GM12878 (cell line): ENCODE measurements around the gene SLC43A1. TPM values are rescaled to one million over a fixed set of nuclear protein-coding genes. Genes with fewer than 3 reads are reported as not detected.
A peak's percentile ranks its signal among the peaks of the same experiment; 100 is the strongest.

Experiments used
- ATAC-seq: fragments of 200-7000 bp; cut with Tn5 transposase; 3 replicates; pipeline ENCODE4 v1.9.1; 2020; ENCODE audit warnings: mild to moderate bottlenecking, moderate library complexity
- BruUV-seq: library from RNA; stranded (reverse); fragments of 400-500 nt; replicated peaks from 2 replicates; lab custom pipeline; 2021; lab: Mats Ljungman, UMichigan
- CTCF ChIA-PET: fragments of 300-600 bp; sonication (Branson Sonifier 250); formaldehyde crosslinking; extraction: SDS; loops from one replicate; lab custom pipeline; 2021; ENCODE audit warnings: inconsistent platforms; lab: Yijun Ruan, JAX
- POLR2A ChIA-PET: fragments of 350-600 bp; formaldehyde crosslinking; extraction: SDS; loops from one replicate; lab custom pipeline; 2021; ENCODE audit warnings: inconsistent platforms; lab: Charles Lee
- RAD21 ChIA-PET: fragments of 300-600 bp; sonication (Branson Sonifier 250); formaldehyde crosslinking; loops from one replicate; lab custom pipeline; 2023; ENCODE audit warnings: antibody characterized with exemption; ENCODE audit not compliant: unreplicated experiment; lab: Charles Lee
- SMC1A ChIA-PET: fragments of 300-600 bp; sonication (Branson Sonifier 250); formaldehyde crosslinking; loops from one replicate; lab custom pipeline; 2023; ENCODE audit not compliant: unreplicated experiment, uncharacterized antibody; lab: Charles Lee
- DNase-seq: peaks from one replicate; pipeline ENCODE4 v3.0.0-alpha.2; 2011; ENCODE audit warnings: low read depth, low spot score
- FAIRE-seq: peaks from 3 replicates; lab custom pipeline; 2011; peaks lifted over from hg19 to GRCh38; lab: Jason Lieb, UNC
- H2AFZ ChIP-seq: 2 replicates; pipeline ENCODE4 v1.6.0; 2011; ENCODE audit warnings: low read depth, low read length, control low read depth; ENCODE audit not compliant: control insufficient read depth
- H3K27ac ChIP-seq: 2 replicates; pipeline ENCODE4 v1.5.1; 2011; ENCODE audit warnings: control low read depth; ENCODE audit not compliant: control insufficient read depth, insufficient read depth
- H3K27me3 ChIP-seq, 2 experiments: replicated peaks in 1 of 2; 2 replicates each; pipeline versions ENCODE4 v1.6.0 to v1.6.1; 2011; ENCODE audit warnings: low read length in 1 of 2; ENCODE audit not compliant: control insufficient read depth in 2 of 2, insufficient read depth in 2 of 2
- H3K36me3 ChIP-seq, 2 experiments: 2 replicates each; pipeline ENCODE4 v1.5.1; 2011; ENCODE audit warnings: low read length in 1 of 2; ENCODE audit not compliant: control insufficient read depth in 2 of 2, insufficient read depth in 2 of 2
- H3K4me1 ChIP-seq: 2 replicates; pipeline ENCODE4 v1.6.1; 2011; ENCODE audit warnings: mild to moderate bottlenecking, low read length, moderate library complexity, mixed read lengths; ENCODE audit not compliant: control insufficient read depth, insufficient read depth
- H3K4me2 ChIP-seq: 2 replicates; pipeline ENCODE4 v1.6.0; 2011; ENCODE audit warnings: control low read depth; ENCODE audit not compliant: control insufficient read depth, insufficient read depth
- H3K4me3 ChIP-seq: fragments of 200-600 bp; sonication (generic); 2 replicates; pipeline ENCODE4 v1.5.1; 2016
- H3K79me2 ChIP-seq: 2 replicates; pipeline ENCODE4 v1.6.0; 2011; ENCODE audit warnings: low read length; ENCODE audit not compliant: control insufficient read depth, insufficient read depth
- H3K9ac ChIP-seq: 2 replicates; pipeline ENCODE4 v1.8.0; 2011; ENCODE audit warnings: low read length, control low read depth, mixed read lengths; ENCODE audit not compliant: control insufficient read depth, insufficient read depth
- H3K9me3 ChIP-seq: replicated peaks from 3 replicates; pipeline ENCODE4 v1.5.1; 2011; ENCODE audit warnings: mild to moderate bottlenecking, low read length; ENCODE audit not compliant: control insufficient read depth, insufficient read depth
- H4K20me1 ChIP-seq: 2 replicates; pipeline ENCODE4 v1.6.0; 2011; ENCODE audit not compliant: control insufficient read depth, insufficient read depth
- CHD1 ChIP-seq: IDR thresholded peaks from 2 replicates; pipeline ENCODE4 v1.6.1; 2012; ENCODE audit warnings: low read depth, low read length, improper control_type of control experiment
- CHD4 ChIP-seq: fragments of 200-600 bp; sonication (generic); IDR thresholded peaks from 2 replicates; pipeline ENCODE4 v1.6.1; 2016; ENCODE audit warnings: mild to moderate bottlenecking
- EGR1 ChIP-seq, 2 experiments: IDR thresholded peaks; 1 replicate in 1 of 2; 2 replicates in 1 of 2; pipeline ENCODE4 v1.6.1; 2011 to 2012; ENCODE audit warnings: low read depth in 2 of 2, low read length in 2 of 2, borderline replicate concordance in 1 of 2, mild to moderate bottlenecking in 1 of 2, moderate library complexity in 1 of 2
- ELK1 ChIP-seq: IDR thresholded peaks from 2 replicates; pipeline ENCODE4 v1.6.1; 2012; ENCODE audit warnings: low read depth, low read length, improper control_type of control experiment
- EP300 ChIP-seq, 2 experiments: fragments of 150-350 bp in 1 of 2; IDR thresholded peaks; 2 replicates each; pipeline ENCODE4 v1.6.1; 2011 to 2012; ENCODE audit warnings: low read depth in 2 of 2, low read length in 2 of 2, borderline replicate concordance in 1 of 2, improper control_type of control experiment in 1 of 2, inconsistent platforms in 1 of 2; ENCODE audit not compliant: control insufficient read depth in 1 of 2
- GATAD2B ChIP-seq: fragments of 450-650 bp; conservative IDR thresholded peaks from 2 replicates; pipeline ENCODE4 v1.6.1; 2017; ENCODE audit warnings: low read depth, mild to moderate bottlenecking, moderate library complexity
- HDAC2 ChIP-seq: fragments of 200-600 bp; sonication (generic); IDR thresholded peaks from 2 replicates; pipeline ENCODE4 v1.6.1; 2017
- IKZF2 ChIP-seq, 2 experiments: fragments of 450-650 bp; IDR thresholded peaks; 2 replicates each; pipeline ENCODE4 v1.6.1; 2017; ENCODE audit warnings: mild to moderate bottlenecking in 2 of 2, moderate library complexity in 2 of 2
- KDM1A ChIP-seq: fragments of 200-600 bp; sonication (generic); IDR thresholded peaks from 2 replicates; pipeline ENCODE4 v1.6.1; 2016; ENCODE audit warnings: borderline replicate concordance
- MAX ChIP-seq: IDR thresholded peaks from 2 replicates; pipeline ENCODE4 v1.6.1; 2012; ENCODE audit warnings: low read depth, low read length, improper control_type of control experiment
- MXI1 ChIP-seq: fragments of 150-350 bp; IDR thresholded peaks from 2 replicates; pipeline ENCODE4 v1.6.1; 2011; ENCODE audit warnings: low read depth, mild to moderate bottlenecking, inconsistent platforms, low read length, improper control_type of control experiment
- MYC ChIP-seq: IDR thresholded peaks from 2 replicates; pipeline ENCODE4 v1.6.1; 2011; ENCODE audit warnings: mild to moderate bottlenecking, low read length, moderate library complexity, inconsistent platforms; ENCODE audit not compliant: insufficient read depth, insufficient replicate concordance, insufficient read length, severe bottlenecking
- POLR2A ChIP-seq: IDR thresholded peaks from 2 replicates; pipeline ENCODE4 v1.6.1; 2011; ENCODE audit warnings: low read depth, mild to moderate bottlenecking, low read length
- RELB ChIP-seq: fragments of 450-650 bp; IDR thresholded peaks from 2 replicates; pipeline ENCODE4 v1.6.1; 2017; ENCODE audit warnings: low read depth, mild to moderate bottlenecking, moderate library complexity
- SIN3A ChIP-seq: IDR thresholded peaks from 2 replicates; pipeline ENCODE4 v1.6.1; 2012; ENCODE audit warnings: low read depth, low read length, improper control_type of control experiment
- SPI1 ChIP-seq: IDR thresholded peaks from 2 replicates; pipeline ENCODE4 v1.6.1; 2011; ENCODE audit warnings: low read depth, mild to moderate bottlenecking, low read length, moderate library complexity, borderline replicate concordance; ENCODE audit not compliant: insufficient read depth
- SRF ChIP-seq, 2 experiments: IDR thresholded peaks; 2 replicates each; pipeline ENCODE4 v1.6.1; 2011; ENCODE audit warnings: low read depth in 2 of 2, low read length in 2 of 2, mild to moderate bottlenecking in 1 of 2, moderate library complexity in 1 of 2
- YBX1 ChIP-seq: fragments of 450-650 bp; IDR thresholded peaks from 2 replicates; pipeline ENCODE4 v1.6.1; 2016; ENCODE audit warnings: antibody characterized with exemption
- ZNF217 ChIP-seq: fragments of 450-650 bp; IDR thresholded peaks from 2 replicates; pipeline ENCODE4 v1.6.1; 2017; ENCODE audit warnings: antibody characterized with exemption, mild to moderate bottlenecking
- ZNF274 ChIP-seq: IDR thresholded peaks from one replicate; pipeline ENCODE4 v1.8.0; 2011; ENCODE audit not compliant: insufficient read length, insufficient read depth
- WGBS: methylation state at CpG from one replicate; pipeline ENCODE4 v1.1.6; 2016; ENCODE audit warnings: low lambda C conversion rate; ENCODE audit not compliant: insufficient replicate concordance, insufficient coverage; ENCODE audit errors: missing lambda C conversion rate; 5-methylcytosine and 5-hydroxymethylcytosine counted together
- in situ Hi-C: fragments of 300-500 bp; cut with MboI; formaldehyde crosslinking; loops from 9 replicates; pipeline ENCODE4 v1.14.3; 2018; ENCODE audit warnings: mixed read lengths
- intact Hi-C: fragments of 100-400 bp; cut with micrococcal nuclease; formaldehyde crosslinking; loops from one replicate; pipeline ENCODE4 v1.14.2; 2022; ENCODE audit not compliant: unreplicated experiment
- polyA plus RNA-seq, 11 experiments: library from polyadenylated mRNA; depleted of rRNA in 4 of 11; unstranded in 6 of 11; stranded (reverse) in 5 of 11; fragments of >200 nt; fragmentation: Nextera tagmentation in 4 of 11; fragmentation: Illumina TruSeq in 1 of 11; extraction: Ambion mirVana in 4 of 11; extraction: Trizol in 1 of 11; gene quantifications; 1 replicate in 1 of 11; 2 replicates in 10 of 11; pipeline versions ENCODE4 v1.2.1 to v1.2.3, GENCODE V29; 2011 to 2016; ENCODE audit warnings: inconsistent platforms in 2 of 11, missing spikeins in 2 of 11, low read depth in 1 of 11
- total RNA-seq, 4 experiments: library from RNA; depleted of rRNA in 3 of 4; stranded (reverse); fragments of >200 nt in 3 of 4; fragmentation: Illumina TruSeq in 1 of 4; extraction: Trizol in 1 of 4; gene quantifications; 2 replicates each; pipeline versions ENCODE4 v1.2.1 to v1.2.3, GENCODE V29; 2013 to 2021

Gene SLC43A1
- total and polyA plus RNA-seq, 10 of the 15 experiments (the other 5 are each of a cell fraction or from before 2014, with no cell fraction given) = 1.0 to 17.8 (median 12.6) TPM

GRCh38 chr11:57514538-57515331 is 767 bp downstream of the SLC43A1 start:
- under 1% methylated on average over 47 of the region's 57 CpGs for WGBS
- FAIRE-seq (no peak), ATAC-seq (peak; percentile 65), DNase-seq (no peak)
- intact Hi-C loops = no loop called here
- H3K9ac ChIP-seq = peak overlapping the region; percentile 81
- ChIA-PET CTCF (interaction anchor here (0.5 to 10.6 kb wide), 8 partner anchors 10 to 1990 kb away, joined by 3 to 158 read pairs (median 8); partner anchors contain the start of gene RTN4RL2), POLR2A (interaction anchor here (0.6 to 1.0 kb wide), 2 partner anchors 38 to 160 kb away, joined by 4 read pairs; no protein-coding TSS in a partner anchor), SMC1A (interaction anchor here (0.9 to 5.4 kb wide), 4 partner anchors 13 to 37 kb away, joined by 3 to 47 read pairs (median 19); no protein-coding TSS in a partner anchor), RAD21 (interaction anchor here (0.9 to 8.2 kb wide), 6 partner anchors 21 to 130 kb away, joined by 3 to 46 read pairs (median 5); no protein-coding TSS in a partner anchor)
- H4K20me1 ChIP-seq = no peaks in the 10 kb centered on the region
- H3K4me1 ChIP-seq = no peaks in the 10 kb centered on the region
- no peaks in the 10 kb centered on the region for H3K27me3 ChIP-seq
- no peaks in the 10 kb centered on the region for H3K9me3 ChIP-seq
- BruUV-seq = no TSS peak
- peak overlapping the region; percentile 90 for H3K4me3 ChIP-seq
- peak overlapping the region; percentile 35 for H3K27ac ChIP-seq
- in situ Hi-C loops = no loop called here
- H3K36me3 ChIP-seq = no peaks in the 10 kb centered on the region
- H3K4me2 ChIP-seq = peak overlapping the region; percentile 78
- peaks cover 11% of the 10 kb centered on the region for H3K79me2 ChIP-seq
- H2AFZ ChIP-seq = peak overlapping the region; percentile 90
- TF ChIP-seq GATAD2B (peak; percentile 48; the same call in 1 of the 2 replicates), EGR1 (IDR thresholded peaks at IDR 0.05; ENCODE audit: borderline replicate concordance in 1 of 2, low read depth in 2 of 2, low read length in 2 of 2) (peak in 1 of 2 experiments; percentile 68; a peak in 1 of 3 replicates), SRF (IDR thresholded peaks at IDR 0.05; ENCODE audit: low read depth in 2 of 2, low read length in 2 of 2) (peak; percentile 90 to 94), POLR2A (peak; percentile 53), CHD1 (0 out of 2 replicates have a peak, but pooled peaks have one; percentile 60), SIN3A (peak; percentile 38; the same call in 1 of the 2 replicates), ELK1 (peak; percentile 96), KDM1A (no peak), EP300 (IDR thresholded peaks at IDR 0.05; ENCODE audit: borderline replicate concordance in 1 of 2, control insufficient read depth in 1 of 2, low read depth in 2 of 2, low read length in 2 of 2) (no peak), SPI1 (peak; percentile 28; the same call in 1 of the 2 replicates), MXI1 (peak; percentile 23; the same call in 1 of the 2 replicates), HDAC2 (0 out of 2 replicates have a peak, but pooled peaks have one; percentile 41), RELB (no peak), IKZF2 (IDR thresholded peaks at IDR 0.05) (peak in 1 of 2 experiments; percentile 33; a peak in 2 of 4 replicates), ZNF274 (no peak), YBX1 (no peak), ZNF217 (peak; percentile 60; the same call in 1 of the 2 replicates), MAX (peak; percentile 61; the same call in 1 of the 2 replicates), MYC (peak; percentile 43), CHD4 (no peak)
